Psoas muscle (tissue), 8 donors: ENCODE results near the gene ID3. TPM values are rescaled to one million over a fixed set of nuclear protein-coding genes. Genes with fewer than 3 reads are reported as not detected.

Experiments
- ATAC-seq, 4 donors: fragments of 200-7000 bp; cut with Tn5 transposase; one replicate each; pipeline ENCODE4 v1.9.1; 2020; ENCODE audit warnings: moderate library complexity in 3 of 4, mild to moderate bottlenecking in 2 of 4
- DNase-seq, 2 donors: peaks; one replicate each; pipeline ENCODE4 v3.0.0-alpha.2; 2020
- H3K27ac ChIP-seq: fragments of 200-600 bp; one replicate; pipeline ENCODE4 v1.8.0; 2022
- H3K27me3 ChIP-seq, 3 donors: fragments of 200-600 bp in 1 of 3; one replicate each; pipeline versions ENCODE4 v1.6.1 to v1.8.0; 2013 to 2022; ENCODE audit warnings: low read length in 2 of 3, mild to moderate bottlenecking in 2 of 3, moderate library complexity in 1 of 3; ENCODE audit not compliant: insufficient read depth in 3 of 3
- H3K36me3 ChIP-seq, 2 donors: fragments of 200-600 bp in 1 of 2; one replicate each; pipeline versions ENCODE4 v1.6.1 to v1.8.0; 2013 to 2022; ENCODE audit warnings: low read depth in 1 of 2, mild to moderate bottlenecking in 1 of 2, moderate library complexity in 1 of 2; ENCODE audit not compliant: insufficient read depth in 1 of 2
- H3K4me1 ChIP-seq: fragments of 200-600 bp; one replicate; pipeline ENCODE4 v1.8.0; 2022
- H3K4me3 ChIP-seq: fragments of 200-600 bp; one replicate; pipeline ENCODE4 v1.8.0; 2022; ENCODE audit warnings: mild to moderate bottlenecking
- H3K9me3 ChIP-seq: fragments of 200-600 bp; one replicate; pipeline ENCODE4 v1.8.0; 2022
- WGBS, 3 donors: extraction: QIAGEN DNeasy Blood & Tissue Kit; methylation state at CpG; one replicate each; pipeline versions ENCODE4 v1.1.6 to v1.1.7; 2013; 5-methylcytosine and 5-hydroxymethylcytosine counted together
- intact Hi-C, 2 donors: fragments of 100-400 bp; cut with DNase I; formaldehyde crosslinking; loops; one replicate each; pipeline versions ENCODE4 v1.11.0 to v1.14.2; 2022
- polyA plus RNA-seq, 3 donors: library from polyadenylated mRNA; stranded (reverse); fragments of 200-250 nt; gene quantifications; one replicate each; pipeline ENCODE4 v1.2.3, GENCODE V29; 2013
- total RNA-seq, 4 donors: library from RNA; stranded (reverse); fragmentation: NEBNext Ultra II Directional in 2 of 4; extraction: Animal tissue kit (Norgen Biotek cat#: 25700) in 2 of 4; gene quantifications; one replicate each; pipeline versions ENCODE4 v1.2.1 to v1.2.4, GENCODE V29; 2021 to 2023
- TF ChIP-seq, protein P1 (sequence below): fragments of 200-600 bp; IDR thresholded peaks from one replicate; pipeline ENCODE4 v1.8.0; 2022; ENCODE audit warnings: antibody characterized with exemption
- donor health status: healthy with polysubstance abuse.
- donor health status: DM: no; HTN: no; CAD: no; lungs with moderate emphysema.
- donor health status: Bipolar disorder and iron deficiency.
- donor health status: healthy.
- donor health status: DM: yes; HTN: yes; CAD: no.
- donor health status: DM: no; HTN: no; CAD: no.
- donor health status: DM: no; HTN: no; CAD: no.
- donor health status: DM: yes; HTN: yes; CAD: no.

The ID3 gene
- total and polyA plus RNA-seq, 7 donors = 17.8 to 126 (median 66.8) TPM

GRCh38 chr1:23559985-23560741 lies 862 bp upstream of the ID3 start:
- peak overlapping the region; percentile 79 for H3K27ac ChIP-seq
- H3K27me3 ChIP-seq = no peaks in the 10 kb centered on the region
- DNase-seq (no peak), ATAC-seq (no peak)
- peaks cover 0 to 9% of the 10 kb centered on the region in 2 donors for H3K36me3 ChIP-seq
- TF ChIP-seq, protein P1, sequence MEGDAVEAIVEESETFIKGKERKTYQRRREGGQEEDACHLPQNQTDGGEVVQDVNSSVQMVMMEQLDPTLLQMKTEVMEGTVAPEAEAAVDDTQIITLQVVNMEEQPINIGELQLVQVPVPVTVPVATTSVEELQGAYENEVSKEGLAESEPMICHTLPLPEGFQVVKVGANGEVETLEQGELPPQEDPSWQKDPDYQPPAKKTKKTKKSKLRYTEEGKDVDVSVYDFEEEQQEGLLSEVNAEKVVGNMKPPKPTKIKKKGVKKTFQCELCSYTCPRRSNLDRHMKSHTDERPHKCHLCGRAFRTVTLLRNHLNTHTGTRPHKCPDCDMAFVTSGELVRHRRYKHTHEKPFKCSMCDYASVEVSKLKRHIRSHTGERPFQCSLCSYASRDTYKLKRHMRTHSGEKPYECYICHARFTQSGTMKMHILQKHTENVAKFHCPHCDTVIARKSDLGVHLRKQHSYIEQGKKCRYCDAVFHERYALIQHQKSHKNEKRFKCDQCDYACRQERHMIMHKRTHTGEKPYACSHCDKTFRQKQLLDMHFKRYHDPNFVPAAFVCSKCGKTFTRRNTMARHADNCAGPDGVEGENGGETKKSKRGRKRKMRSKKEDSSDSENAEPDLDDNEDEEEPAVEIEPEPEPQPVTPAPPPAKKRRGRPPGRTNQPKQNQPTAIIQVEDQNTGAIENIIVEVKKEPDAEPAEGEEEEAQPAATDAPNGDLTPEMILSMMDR = no peak
- intact Hi-C loops = no loop called here
- no peaks in the 10 kb centered on the region for H3K9me3 ChIP-seq
- WGBS, 3 donors = 13 to 29% (median 17%) methylated on average over 6 of the region's 6 CpGs
- H3K4me1 ChIP-seq = peaks cover 39% of the 10 kb centered on the region
- H3K4me3 ChIP-seq = peak overlapping the region; percentile 74

- peak overlapping the region; percentile 79 for H3K27ac ChIP-seq
- H3K36me3 ChIP-seq = peaks cover 0 to 9% of the 10 kb centered on the region in 2 donors
- H3K4me1 ChIP-seq = peaks cover 45% of the 10 kb centered on the region
- TF ChIP-seq, protein P1 = no peak
- no peak for ATAC-seq
- 2 to 3% (median 3%) methylated on average over 14 of the region's 14 CpGs for WGBS, 3 donors
- peak overlapping the region; percentile 74 for H3K4me3 ChIP-seq
- H3K9me3 ChIP-seq = no peaks in the 10 kb centered on the region
- intact Hi-C loops = no loop called here
- no peak for DNase-seq
- H3K27me3 ChIP-seq = no peaks in the 10 kb centered on the region
Observed at GRCh38 chr1:23558872-23559135, 497 bp downstream of the ID3 start.

GRCh38 chr1:23558140-23558871 lies 995 bp downstream of the ID3 start:
- DNase-seq = peak; percentile 66 to 75
- peak overlapping the region; percentile 74 for H3K4me3 ChIP-seq
- 16 to 27% (median 19%) methylated on average over 25 to 34 of the region's 34 CpGs for WGBS, 3 donors
- no peak for ATAC-seq
- intact Hi-C loops = no loop called here
- H3K27ac ChIP-seq = peak overlapping the region; percentile 79
- peaks cover 46% of the 10 kb centered on the region for H3K4me1 ChIP-seq
- TF ChIP-seq, protein P1 = no peak
- H3K9me3 ChIP-seq = no peaks in the 10 kb centered on the region
- peaks cover 0 to 9% of the 10 kb centered on the region in 2 donors for H3K36me3 ChIP-seq
- H3K27me3 ChIP-seq = no peaks in the 10 kb centered on the region

DNA sequence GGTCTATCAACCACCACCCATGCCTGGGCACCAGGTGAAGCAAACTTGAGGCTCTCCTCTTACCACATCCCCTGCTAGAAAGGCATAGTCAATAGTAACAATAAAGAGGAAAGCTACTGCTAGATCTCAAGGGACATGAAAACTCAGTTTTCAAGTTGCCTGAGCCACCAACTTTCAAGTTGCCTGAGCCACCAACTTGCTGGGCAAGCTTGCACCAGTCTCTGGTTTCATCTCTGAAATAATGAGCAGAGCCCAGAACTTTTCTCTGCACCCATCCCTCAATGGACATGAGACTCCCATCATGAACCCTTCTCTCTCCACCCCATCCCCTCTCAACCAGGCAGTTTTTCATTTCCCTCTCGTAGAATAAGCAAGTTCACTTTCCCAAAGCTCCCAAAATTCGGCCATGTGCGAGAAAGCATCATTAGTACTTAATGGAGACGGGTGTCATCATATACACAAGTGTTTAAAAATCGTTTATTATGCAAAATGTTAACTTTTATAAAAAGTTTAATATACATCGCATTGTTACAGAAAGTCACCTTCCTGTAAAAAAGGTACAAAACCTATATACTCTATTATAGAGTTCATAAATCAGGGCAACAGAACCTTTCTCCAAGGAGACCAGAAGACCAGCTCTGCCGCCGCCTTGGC lies 1.7 kb downstream of the ID3 start:
- H3K36me3 ChIP-seq = peaks cover 0 to 9% of the 10 kb centered on the region in 2 donors
- H3K4me3 ChIP-seq = peak overlapping the region; percentile 74
- TF ChIP-seq, protein P1 = no peak
- H3K27ac ChIP-seq = peak overlapping the region; percentile 79
- intact Hi-C loops = no loop called here
- ATAC-seq (no peak), DNase-seq (no peak)
- no peaks in the 10 kb centered on the region for H3K9me3 ChIP-seq
- H3K27me3 ChIP-seq = no peaks in the 10 kb centered on the region
- peaks cover 39% of the 10 kb centered on the region for H3K4me1 ChIP-seq
- 51 to 59% (median 58%) methylated on average over 8 of the region's 8 CpGs for WGBS, 3 donors
